ENCODE measurements around the gene SLC37A2.

DNA sequence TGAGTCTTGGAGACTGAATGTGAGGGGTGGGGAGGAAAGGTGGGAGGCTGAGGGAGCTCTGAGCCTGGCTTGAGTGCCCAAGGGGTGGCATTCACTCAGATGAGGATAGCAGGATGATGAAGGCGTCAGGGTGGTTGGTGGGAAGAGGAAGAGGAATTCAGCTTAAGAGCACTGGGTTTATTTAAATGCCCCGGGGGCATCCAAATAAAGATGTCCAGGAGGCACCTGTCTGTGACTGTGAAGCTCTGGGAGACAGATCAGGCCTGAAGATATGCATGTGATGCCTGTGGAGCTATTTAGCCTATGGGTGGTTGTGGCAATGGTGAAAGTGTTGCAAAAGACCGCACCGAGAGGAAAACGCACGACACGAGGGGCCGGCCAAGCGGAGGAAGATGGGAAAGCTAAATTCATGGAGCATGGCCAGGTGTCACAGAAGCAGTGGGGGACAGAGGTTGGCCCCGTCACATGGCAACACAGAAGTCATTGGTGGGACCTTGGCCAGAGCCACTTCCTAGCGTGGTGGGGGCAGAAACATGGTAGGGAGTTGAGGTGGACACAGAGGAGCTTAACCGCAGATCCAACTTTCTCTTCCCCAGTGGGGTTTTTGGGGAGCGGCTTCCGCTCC is 15.5 kb downstream of the SLC37A2 start:
- no peak for TF ChIP-seq CTCF (IDR thresholded peaks at IDR 0.05)
- no peak for TF ChIP-seq TCF7L2 (IDR thresholded peaks at IDR 0.05; ENCODE audit: low read depth, low read length)
- no peak for TF ChIP-seq POLR2AphosphoS5 (IDR thresholded peaks at IDR 0.05; ENCODE audit: low read depth, low read length)
- no peak for TF ChIP-seq SIN3A (IDR thresholded peaks at IDR 0.05; ENCODE audit: borderline replicate concordance, insufficient read depth, low read depth, low read length)

Data from Panc1 (cell line).